Endothelial cell of hepatic sinusoid (primary cell): ENCODE results near the gene SPACA7.

Source experiments
- in situ Hi-C: cut with HindIII; loops from 2 replicates; pipeline ENCODE4 v1.10.0; 2017; ENCODE audit warnings: low sequenced_read_pairs

The SPACA7 gene

GRCh38 chr13:112456138-112457056, 80.2 kb downstream of the SPACA7 start:
- in situ Hi-C loops = no loop called here

- in situ Hi-C loops = no loop called here
Observed at GRCh38 chr13:112457081-112457480, 80.9 kb downstream of the SPACA7 start.

GRCh38 chr13:112457485-112457884, 81.3 kb downstream of the SPACA7 start:
- in situ Hi-C loops = no loop called here

GRCh38 chr13:112462408-112462807, 86.3 kb downstream of the SPACA7 start:
- in situ Hi-C loops = no loop called here

GRCh38 chr13:112464720-112465119, 88.6 kb downstream of the SPACA7 start:
- in situ Hi-C loops = no loop called here

- in situ Hi-C loops = no loop called here
Observed at GRCh38 chr13:112465251-112466131, 89.3 kb downstream of the SPACA7 start.

GRCh38 chr13:112466132-112467058, 90.2 kb downstream of the SPACA7 start:
- in situ Hi-C loops = no loop called here

GRCh38 chr13:112467236-112467635, 91.1 kb downstream of the SPACA7 start:
- in situ Hi-C loops = no loop called here

GRCh38 chr13:112468069-112468468, 91.9 kb downstream of the SPACA7 start:
- in situ Hi-C loops = no loop called here

GRCh38 chr13:112469071-112469745, 93.1 kb downstream of the SPACA7 start:
- in situ Hi-C loops = no loop called here

GRCh38 chr13:112473818-112474217, 97.7 kb downstream of the SPACA7 start:
- in situ Hi-C loops = no loop called here

GRCh38 chr13:112474869-112475268, 98.7 kb downstream of the SPACA7 start:
- in situ Hi-C loops = no loop called here

- in situ Hi-C loops = no loop called here
Observed at GRCh38 chr13:112475889-112476288, 99.7 kb downstream of the SPACA7 start.

GRCh38 chr13:112477070-112477619, 101.0 kb downstream of the SPACA7 start:
- in situ Hi-C loops = no loop called here

GRCh38 chr13:112479389-112479788, 103.2 kb downstream of the SPACA7 start:
- in situ Hi-C loops = no loop called here

- in situ Hi-C loops = no loop called here
Observed at GRCh38 chr13:112481458-112481857, 105.3 kb downstream of the SPACA7 start.

- in situ Hi-C loops = no loop called here
Observed at GRCh38 chr13:112483299-112483698, 107.1 kb downstream of the SPACA7 start.
